HepG2 (cell line): ENCODE data around the gene ADGRL2. TPM values are rescaled to one million over a fixed set of nuclear protein-coding genes. Genes with fewer than 3 reads are reported as not detected.

Experiments used
- ATAC-seq: fragments of 200-7000 bp; cut with Tn5 transposase; 3 replicates; pipeline ENCODE4 v1.9.1; 2020; ENCODE audit warnings: mild to moderate bottlenecking, moderate library complexity
- BruUV-seq: library from RNA; stranded (reverse); fragments of 400-500 nt; replicated peaks from 2 replicates; lab custom pipeline; 2021; lab: Mats Ljungman, UMichigan
- CTCF ChIA-PET: fragments of 300-600 bp; formaldehyde crosslinking; extraction: SDS; loops from one replicate; lab custom pipeline; 2021; ENCODE audit warnings: low total read pairs, inconsistent platforms, low intra/inter-chr PET ratio; lab: Yijun Ruan, JAX
- POLR2A ChIA-PET: fragments of 350-600 bp; sonication (Branson Sonifier 250); formaldehyde crosslinking; loops from one replicate; lab custom pipeline; 2020; ENCODE audit warnings: antibody characterized with exemption, inconsistent platforms; lab: Yijun Ruan, JAX
- DNase-seq: peaks from one replicate; pipeline ENCODE4 v3.0.0-alpha.2; 2015; ENCODE audit warnings: low spot score
- FAIRE-seq: peaks from 3 replicates; lab custom pipeline; 2011; peaks lifted over from hg19 to GRCh38; lab: Jason Lieb, UNC
- H2AFZ ChIP-seq: one replicate; pipeline ENCODE4 v1.6.1; 2011; ENCODE audit warnings: low read length, inconsistent platforms
- H3K27ac ChIP-seq: fragments of 300-600 bp; 3 replicates; pipeline ENCODE4 v1.8.0; 2011; ENCODE audit warnings: mixed run types, mild to moderate bottlenecking, mixed read lengths, low read length, inconsistent platforms; ENCODE audit not compliant: insufficient read depth; ENCODE audit errors: extremely low read length
- H3K27me3 ChIP-seq, 2 experiments: fragments of 200-600 bp in 1 of 2; 2 replicates in 1 of 2; 3 replicates in 1 of 2; pipeline versions ENCODE4 v1.6.0 to v1.8.0; 2011; ENCODE audit warnings: low read length in 2 of 2, mild to moderate bottlenecking in 2 of 2, moderate library complexity in 2 of 2, inconsistent platforms in 1 of 2; ENCODE audit not compliant: insufficient read depth in 2 of 2, control insufficient read depth in 1 of 2
- H3K36me3 ChIP-seq, 2 experiments: fragments of 200-600 bp in 1 of 2; replicated peaks in 1 of 2; 2 replicates in 1 of 2; 3 replicates in 1 of 2; pipeline versions ENCODE4 v1.5.1 to v1.8.0; 2011; ENCODE audit warnings: low read length in 2 of 2, inconsistent platforms in 1 of 2; ENCODE audit not compliant: insufficient read depth in 2 of 2, control insufficient read depth in 1 of 2
- H3K4me1 ChIP-seq: 2 replicates; pipeline ENCODE4 v1.5.1; 2012; ENCODE audit warnings: low read length, inconsistent platforms; ENCODE audit not compliant: insufficient read depth
- H3K4me2 ChIP-seq: 2 replicates; pipeline ENCODE4 v1.6.0; 2011; ENCODE audit warnings: low read depth, low read length, inconsistent platforms
- H3K4me3 ChIP-seq, 3 experiments: fragments of 200-600 bp in 1 of 3; sonication (generic), shearing (Covaris generic) in 1 of 3; replicated peaks in 1 of 3; 2 replicates each; pipeline ENCODE4 v1.5.1; 2011 to 2016; ENCODE audit warnings: low read length in 3 of 3, inconsistent platforms in 2 of 3, low read depth in 2 of 3, mild to moderate bottlenecking in 2 of 3, control low read depth in 1 of 3, mixed read lengths in 1 of 3; ENCODE audit not compliant: insufficient read depth in 1 of 3
- H3K79me2 ChIP-seq: one replicate; pipeline ENCODE4 v1.6.1; 2011; ENCODE audit warnings: low read length, inconsistent platforms; ENCODE audit not compliant: insufficient read depth
- H3K9ac ChIP-seq: 2 replicates; pipeline ENCODE4 v1.6.0; 2011; ENCODE audit warnings: mild to moderate bottlenecking, low read depth, low read length, inconsistent platforms; ENCODE audit not compliant: insufficient read depth
- H3K9me3 ChIP-seq: 2 replicates; pipeline ENCODE4 v1.5.1; 2012; ENCODE audit warnings: mild to moderate bottlenecking, low read length
- H4K20me1 ChIP-seq: 2 replicates; pipeline ENCODE4 v1.6.0; 2011; ENCODE audit warnings: inconsistent platforms, mild to moderate bottlenecking, low read length, moderate library complexity; ENCODE audit not compliant: insufficient read depth
- ESRRA ChIP-seq: sonication (generic); formaldehyde crosslinking; IDR thresholded peaks from 2 replicates; pipeline ENCODE4 v1.5.1; 2020; ENCODE audit warnings: mild to moderate bottlenecking, low read depth, missing genetic modification reagents
- FOXM1 ChIP-seq: sonication (generic); formaldehyde crosslinking; IDR thresholded peaks from 2 replicates; pipeline ENCODE4 v1.5.0; 2020; ENCODE audit warnings: missing genetic modification reagents
- HDAC6 ChIP-seq: fragments of 200-600 bp; sonication (generic); IDR thresholded peaks from 2 replicates; pipeline ENCODE4 v1.7.0; 2017; ENCODE audit warnings: mild to moderate bottlenecking, antibody characterized with exemption, low read length, low read depth
- NFIB ChIP-seq: sonication (generic); formaldehyde crosslinking; IDR thresholded peaks from 2 replicates; pipeline ENCODE4 v1.9.0; 2021; ENCODE audit warnings: missing genetic modification reagents, mild to moderate bottlenecking, borderline replicate concordance
- PHF20 ChIP-seq: sonication (generic); formaldehyde crosslinking; IDR thresholded peaks from 2 replicates; pipeline ENCODE4 v1.5.0; 2020; ENCODE audit warnings: mild to moderate bottlenecking, missing genetic modification reagents
- PHF8 ChIP-seq: sonication (generic); formaldehyde crosslinking; IDR thresholded peaks from 2 replicates; pipeline ENCODE4 v1.5.0; 2020; ENCODE audit warnings: missing genetic modification reagents
- POLR2G ChIP-seq: fragments of 200-400 bp; formaldehyde crosslinking; IDR thresholded peaks from 2 replicates; pipeline ENCODE4 v1.6.1; 2018; ENCODE audit warnings: mild to moderate bottlenecking, low read depth, low read length, moderate library complexity
- ZNF101 ChIP-seq: sonication (generic); formaldehyde crosslinking; IDR thresholded peaks from 2 replicates; pipeline ENCODE4 v1.4.0; 2020; ENCODE audit warnings: mild to moderate bottlenecking, low read depth, missing genetic modification reagents, borderline replicate concordance
- ZNF232 ChIP-seq: sonication (generic); formaldehyde crosslinking; IDR thresholded peaks from 2 replicates; pipeline ENCODE4 v1.4.0; 2020; ENCODE audit warnings: missing genetic modification reagents, borderline replicate concordance
- ZNF296 ChIP-seq: sonication (generic); formaldehyde crosslinking; conservative IDR thresholded peaks from 2 replicates; pipeline ENCODE4 v1.5.0; 2020; ENCODE audit warnings: mild to moderate bottlenecking, missing genetic modification reagents
- ZSCAN9 ChIP-seq: IDR thresholded peaks from 2 replicates; pipeline ENCODE4 v1.6.1; 2016; ENCODE audit warnings: borderline replicate concordance
- WGBS: methylation state at CpG from one replicate; pipeline ENCODE4 v1.1.6; 2017; ENCODE audit warnings: low lambda C conversion rate; 5-methylcytosine and 5-hydroxymethylcytosine counted together
- in situ Hi-C: cut with HindIII; loops from 2 replicates; pipeline ENCODE4 v1.10.0; 2017; ENCODE audit warnings: low pct_unique_long_range_greater_than_20kb; ENCODE audit not compliant: extremely low pct_ligation_motif_present
- intact Hi-C: fragments of 100-400 bp; cut with micrococcal nuclease; formaldehyde crosslinking; loops from one replicate; pipeline ENCODE4 v1.10.0; 2022; ENCODE audit not compliant: unreplicated experiment
- polyA plus RNA-seq, 8 experiments: library from polyadenylated mRNA; depleted of rRNA in 3 of 8; stranded (reverse) in 7 of 8; unstranded in 1 of 8; fragments of >200 nt; fragmentation: Illumina TruSeq in 4 of 8; extraction: Trizol in 4 of 8; gene quantifications; 2 replicates each; pipeline versions ENCODE4 v1.2.1 to v1.2.3, GENCODE V29; 2011 to 2016; ENCODE audit warnings: low read depth in 4 of 8, missing spikeins in 1 of 8, mixed read lengths in 1 of 8; ENCODE audit not compliant: insufficient read depth in 1 of 8
- total RNA-seq, 5 experiments: library from RNA; depleted of rRNA; stranded (reverse); fragments of >200 nt; fragmentation: Illumina TruSeq; extraction: Trizol; gene quantifications; 2 replicates each; pipeline ENCODE4 v1.2.3, GENCODE V29; 2016; ENCODE audit warnings: low read depth in 1 of 5
- TF ChIP-seq, protein P1 (sequence below): sonication (generic); formaldehyde crosslinking; IDR thresholded peaks from 2 replicates; pipeline ENCODE4 v1.4.0; 2020; ENCODE audit warnings: missing genetic modification reagents, mild to moderate bottlenecking, borderline replicate concordance
- TF ChIP-seq, protein P2 (sequence below): sonication (generic); formaldehyde crosslinking; IDR thresholded peaks from 2 replicates; pipeline ENCODE4 v1.4.0; 2020; ENCODE audit warnings: mild to moderate bottlenecking, missing genetic modification reagents
- TF ChIP-seq, protein P3 (sequence below): sonication (generic); formaldehyde crosslinking; IDR thresholded peaks from 2 replicates; pipeline ENCODE4 v1.4.0; 2020; ENCODE audit warnings: missing genetic modification reagents

ADGRL2 gene
- total and polyA plus RNA-seq, 2 of the 13 experiments (the other 11 are each of a cell fraction or from before 2014, with no cell fraction given) = 15.3 to 31.6 TPM

DNA sequence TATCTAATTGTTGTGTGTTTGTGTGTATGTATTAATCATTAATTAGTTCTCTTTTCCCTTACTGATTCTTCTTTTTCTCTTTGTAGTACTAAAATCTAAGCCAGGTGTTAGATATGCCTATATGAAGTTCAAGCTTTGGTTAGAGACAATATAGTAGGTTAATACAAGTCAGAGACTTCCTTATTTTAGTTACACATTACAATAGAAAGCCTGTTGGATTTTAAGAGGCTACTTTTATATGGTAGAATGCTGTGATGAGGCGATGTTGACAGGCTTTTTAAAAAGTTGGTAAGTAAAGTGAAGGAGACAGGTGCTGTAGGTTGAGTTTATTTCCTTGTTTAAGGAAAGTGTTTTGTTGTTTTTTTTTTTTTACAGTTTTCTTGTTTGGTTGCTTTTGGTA is 45.9 kb downstream of the ADGRL2 start:
- Histone ChIP-seq H3K4me2 (no peak overlapping the region), H2AFZ (no peak overlapping the region), H4K20me1 (peaks cover 4% of the 10 kb centered on the region; the same call in 1 of the 2 replicates), H3K9me3 (no peaks in the 10 kb centered on the region), H3K27ac (no peak overlapping the region), H3K4me3 (no peak overlapping the region), H3K4me1 (peaks cover 23% of the 10 kb centered on the region), H3K36me3 (no peaks in the 10 kb centered on the region), H3K9ac (no peak overlapping the region)
- 56% methylated on average over 1 of the region's 1 CpG for WGBS
- CTCF ChIA-PET = no interaction called here
- FAIRE-seq (no peak), DNase-seq (no peak)
- in situ Hi-C loops (no loop called here), intact Hi-C loops (no loop called here)
- POLR2A ChIA-PET = no interaction called here
- no peak for TF ChIP-seq FOXM1 (CRISPR knock-in tag)
- no peak for TF ChIP-seq ZSCAN9 (CRISPR knock-in tag)
- no peak for TF ChIP-seq ZNF296
- no peak for TF ChIP-seq HDAC6
- no peak for TF ChIP-seq PHF20 (CRISPR knock-in tag)
- TF ChIP-seq ESRRA (CRISPR knock-in tag) = no peak
- TF ChIP-seq, protein P1, sequence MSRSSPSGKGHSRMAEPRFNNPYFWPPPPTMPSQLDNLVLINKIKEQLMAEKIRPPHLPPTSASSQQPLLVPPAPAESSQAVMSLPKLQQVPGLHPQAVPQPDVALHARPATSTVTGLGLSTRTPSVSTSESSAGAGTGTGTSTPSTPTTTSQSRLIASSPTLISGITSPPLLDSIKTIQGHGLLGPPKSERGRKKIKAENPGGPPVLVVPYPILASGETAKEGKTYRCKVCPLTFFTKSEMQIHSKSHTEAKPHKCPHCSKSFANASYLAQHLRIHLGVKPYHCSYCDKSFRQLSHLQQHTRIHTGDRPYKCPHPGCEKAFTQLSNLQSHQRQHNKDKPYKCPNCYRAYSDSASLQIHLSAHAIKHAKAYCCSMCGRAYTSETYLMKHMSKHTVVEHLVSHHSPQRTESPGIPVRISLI (CRISPR knock-in tag) = no peak
- TF ChIP-seq, protein P2, sequence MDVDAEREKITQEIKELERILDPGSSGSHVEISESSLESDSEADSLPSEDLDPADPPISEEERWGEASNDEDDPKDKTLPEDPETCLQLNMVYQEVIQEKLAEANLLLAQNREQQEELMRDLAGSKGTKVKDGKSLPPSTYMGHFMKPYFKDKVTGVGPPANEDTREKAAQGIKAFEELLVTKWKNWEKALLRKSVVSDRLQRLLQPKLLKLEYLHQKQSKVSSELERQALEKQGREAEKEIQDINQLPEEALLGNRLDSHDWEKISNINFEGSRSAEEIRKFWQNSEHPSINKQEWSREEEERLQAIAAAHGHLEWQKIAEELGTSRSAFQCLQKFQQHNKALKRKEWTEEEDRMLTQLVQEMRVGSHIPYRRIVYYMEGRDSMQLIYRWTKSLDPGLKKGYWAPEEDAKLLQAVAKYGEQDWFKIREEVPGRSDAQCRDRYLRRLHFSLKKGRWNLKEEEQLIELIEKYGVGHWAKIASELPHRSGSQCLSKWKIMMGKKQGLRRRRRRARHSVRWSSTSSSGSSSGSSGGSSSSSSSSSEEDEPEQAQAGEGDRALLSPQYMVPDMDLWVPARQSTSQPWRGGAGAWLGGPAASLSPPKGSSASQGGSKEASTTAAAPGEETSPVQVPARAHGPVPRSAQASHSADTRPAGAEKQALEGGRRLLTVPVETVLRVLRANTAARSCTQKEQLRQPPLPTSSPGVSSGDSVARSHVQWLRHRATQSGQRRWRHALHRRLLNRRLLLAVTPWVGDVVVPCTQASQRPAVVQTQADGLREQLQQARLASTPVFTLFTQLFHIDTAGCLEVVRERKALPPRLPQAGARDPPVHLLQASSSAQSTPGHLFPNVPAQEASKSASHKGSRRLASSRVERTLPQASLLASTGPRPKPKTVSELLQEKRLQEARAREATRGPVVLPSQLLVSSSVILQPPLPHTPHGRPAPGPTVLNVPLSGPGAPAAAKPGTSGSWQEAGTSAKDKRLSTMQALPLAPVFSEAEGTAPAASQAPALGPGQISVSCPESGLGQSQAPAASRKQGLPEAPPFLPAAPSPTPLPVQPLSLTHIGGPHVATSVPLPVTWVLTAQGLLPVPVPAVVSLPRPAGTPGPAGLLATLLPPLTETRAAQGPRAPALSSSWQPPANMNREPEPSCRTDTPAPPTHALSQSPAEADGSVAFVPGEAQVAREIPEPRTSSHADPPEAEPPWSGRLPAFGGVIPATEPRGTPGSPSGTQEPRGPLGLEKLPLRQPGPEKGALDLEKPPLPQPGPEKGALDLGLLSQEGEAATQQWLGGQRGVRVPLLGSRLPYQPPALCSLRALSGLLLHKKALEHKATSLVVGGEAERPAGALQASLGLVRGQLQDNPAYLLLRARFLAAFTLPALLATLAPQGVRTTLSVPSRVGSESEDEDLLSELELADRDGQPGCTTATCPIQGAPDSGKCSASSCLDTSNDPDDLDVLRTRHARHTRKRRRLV = no peak
- TF ChIP-seq, protein P3, sequence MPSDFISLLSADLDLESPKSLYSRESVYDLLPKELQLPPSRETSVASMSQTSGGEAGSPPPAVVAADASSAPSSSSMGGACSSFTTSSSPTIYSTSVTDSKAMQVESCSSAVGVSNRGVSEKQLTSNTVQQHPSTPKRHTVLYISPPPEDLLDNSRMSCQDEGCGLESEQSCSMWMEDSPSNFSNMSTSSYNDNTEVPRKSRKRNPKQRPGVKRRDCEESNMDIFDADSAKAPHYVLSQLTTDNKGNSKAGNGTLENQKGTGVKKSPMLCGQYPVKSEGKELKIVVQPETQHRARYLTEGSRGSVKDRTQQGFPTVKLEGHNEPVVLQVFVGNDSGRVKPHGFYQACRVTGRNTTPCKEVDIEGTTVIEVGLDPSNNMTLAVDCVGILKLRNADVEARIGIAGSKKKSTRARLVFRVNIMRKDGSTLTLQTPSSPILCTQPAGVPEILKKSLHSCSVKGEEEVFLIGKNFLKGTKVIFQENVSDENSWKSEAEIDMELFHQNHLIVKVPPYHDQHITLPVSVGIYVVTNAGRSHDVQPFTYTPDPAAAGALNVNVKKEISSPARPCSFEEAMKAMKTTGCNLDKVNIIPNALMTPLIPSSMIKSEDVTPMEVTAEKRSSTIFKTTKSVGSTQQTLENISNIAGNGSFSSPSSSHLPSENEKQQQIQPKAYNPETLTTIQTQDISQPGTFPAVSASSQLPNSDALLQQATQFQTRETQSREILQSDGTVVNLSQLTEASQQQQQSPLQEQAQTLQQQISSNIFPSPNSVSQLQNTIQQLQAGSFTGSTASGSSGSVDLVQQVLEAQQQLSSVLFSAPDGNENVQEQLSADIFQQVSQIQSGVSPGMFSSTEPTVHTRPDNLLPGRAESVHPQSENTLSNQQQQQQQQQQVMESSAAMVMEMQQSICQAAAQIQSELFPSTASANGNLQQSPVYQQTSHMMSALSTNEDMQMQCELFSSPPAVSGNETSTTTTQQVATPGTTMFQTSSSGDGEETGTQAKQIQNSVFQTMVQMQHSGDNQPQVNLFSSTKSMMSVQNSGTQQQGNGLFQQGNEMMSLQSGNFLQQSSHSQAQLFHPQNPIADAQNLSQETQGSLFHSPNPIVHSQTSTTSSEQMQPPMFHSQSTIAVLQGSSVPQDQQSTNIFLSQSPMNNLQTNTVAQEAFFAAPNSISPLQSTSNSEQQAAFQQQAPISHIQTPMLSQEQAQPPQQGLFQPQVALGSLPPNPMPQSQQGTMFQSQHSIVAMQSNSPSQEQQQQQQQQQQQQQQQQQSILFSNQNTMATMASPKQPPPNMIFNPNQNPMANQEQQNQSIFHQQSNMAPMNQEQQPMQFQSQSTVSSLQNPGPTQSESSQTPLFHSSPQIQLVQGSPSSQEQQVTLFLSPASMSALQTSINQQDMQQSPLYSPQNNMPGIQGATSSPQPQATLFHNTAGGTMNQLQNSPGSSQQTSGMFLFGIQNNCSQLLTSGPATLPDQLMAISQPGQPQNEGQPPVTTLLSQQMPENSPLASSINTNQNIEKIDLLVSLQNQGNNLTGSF (CRISPR knock-in tag) = no peak
- TF ChIP-seq ZNF232 (CRISPR knock-in tag) = no peak
- no peak for TF ChIP-seq ZNF101 (CRISPR knock-in tag)
- TF ChIP-seq NFIB (CRISPR knock-in tag) = no peak
- no peak for TF ChIP-seq POLR2G
- TF ChIP-seq PHF8 (CRISPR knock-in tag) = no peak
- TF ChIP-seq, all 625 proteins: peak for 0
- Histone ChIP-seq H3K79me2 (peaks cover 3% of the 10 kb centered on the region), H3K27me3 (no peaks in the 10 kb centered on the region; a peak in 1 of 5 replicates)
- no peak for ATAC-seq
- BruUV-seq = no TSS peak
